NCI-H1436 (cell line): Measurements from ENCODE around the gene EPS15.
"Not testable (repeated sequence)": the region's sequence is repeated elsewhere in the genome, so short reads cannot be mapped to it uniquely, and the experiment has no call there.

ENCODE experiments used
- DNase-seq: peaks from one replicate; lab custom pipeline; 2025; lab: John Stamatoyannopoulos, UW

Gene EPS15

DNA sequence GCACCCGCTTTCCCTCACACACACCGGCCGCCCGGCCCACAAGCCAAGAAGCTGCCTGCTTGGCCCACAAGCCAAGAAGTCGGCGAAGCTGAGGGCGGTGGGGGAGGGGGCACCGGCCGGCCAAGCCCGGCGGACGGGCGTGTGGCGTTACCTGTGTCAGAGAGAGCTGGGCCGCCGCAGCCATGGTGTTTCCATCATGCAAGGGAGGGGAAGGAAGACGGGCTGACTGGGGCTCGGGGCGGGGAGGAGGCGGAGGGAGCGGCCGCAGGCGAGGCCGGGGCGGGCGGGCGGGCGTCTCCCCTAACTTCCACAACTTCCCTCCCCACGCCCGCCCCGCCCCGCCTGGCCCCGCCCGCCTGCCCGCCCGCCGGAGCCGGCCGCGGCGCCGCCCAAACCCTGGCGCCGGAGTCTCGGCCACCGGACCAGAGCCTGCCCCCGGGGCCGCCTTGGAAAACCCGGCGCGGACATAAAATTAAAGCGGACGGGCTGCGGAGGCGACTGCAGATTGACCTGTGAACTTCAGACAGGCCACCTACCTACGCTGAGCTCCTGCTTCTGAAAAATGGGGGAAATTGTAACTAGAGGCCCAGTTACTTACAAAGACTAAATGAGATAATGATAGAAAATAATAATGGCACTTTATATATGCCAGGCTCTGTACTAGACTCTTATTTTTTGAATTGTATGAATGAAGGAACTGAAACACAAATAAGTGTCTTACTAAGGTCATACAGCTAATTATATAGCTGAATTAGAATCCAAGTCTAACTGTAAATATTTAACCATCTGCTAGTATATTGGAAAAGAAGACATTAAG lies at the start of gene EPS15:
Gene EPS15, minus strand, starts transcription at position 219 of the 817 bp plus-strand sequence. Its CDS starts 35 bp downstream, at position 184.
- DNase-seq: peak; percentile 78

DNA sequence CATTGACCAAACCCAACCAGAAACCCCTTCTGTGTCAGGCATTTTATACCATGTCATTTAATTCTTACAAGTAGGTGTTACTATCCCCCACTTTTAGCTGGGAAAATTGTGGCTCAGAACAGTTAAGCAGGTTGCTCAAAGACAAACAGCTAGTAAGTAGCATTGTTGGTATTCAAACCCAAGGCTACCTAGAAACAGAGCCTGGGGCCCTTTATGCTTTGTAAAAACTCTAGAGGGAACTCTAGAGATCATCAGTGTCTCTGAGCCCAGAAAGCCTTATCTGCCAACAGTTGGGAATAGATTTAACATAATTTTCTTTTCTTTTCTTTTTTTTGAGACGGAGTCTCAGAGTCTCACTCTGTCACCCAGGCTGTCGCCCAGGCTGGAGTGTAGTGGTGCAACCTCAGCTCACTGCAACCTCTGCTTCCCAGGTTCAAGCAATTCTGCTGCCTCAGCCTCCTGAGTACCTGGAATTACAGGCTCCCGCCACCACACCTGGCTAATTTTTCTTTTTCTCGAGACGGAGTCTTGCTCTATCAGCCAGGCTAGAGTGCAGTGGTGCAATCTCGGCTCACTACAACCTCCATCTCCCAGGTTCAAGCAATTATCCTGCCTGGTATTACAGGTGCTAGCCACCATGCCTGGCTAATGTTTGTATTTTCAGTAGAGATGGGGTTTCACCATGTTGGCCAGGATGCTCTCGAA lies 49.3 kb upstream of the EPS15 start:
- no peak for DNase-seq

DNA sequence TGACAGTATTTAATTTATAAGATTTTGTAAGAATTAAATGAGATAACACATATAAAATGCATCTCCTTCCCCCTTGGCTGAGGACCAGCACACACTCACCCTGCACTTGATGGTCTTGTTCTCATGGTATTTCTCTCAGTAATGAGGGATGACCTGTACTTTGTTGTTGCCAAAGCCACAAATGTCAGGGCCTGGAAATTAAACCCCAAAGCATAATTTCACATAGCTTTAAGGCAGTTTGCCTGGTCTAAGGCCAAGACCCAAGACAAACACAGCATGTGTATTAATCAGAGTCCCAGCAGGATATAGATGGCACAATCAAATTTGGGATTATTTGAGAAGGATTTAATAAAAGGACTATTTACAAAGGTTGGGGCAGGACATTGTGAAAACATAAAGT lies 48.6 kb upstream of the EPS15 start:
- DNase-seq: no peak

DNA sequence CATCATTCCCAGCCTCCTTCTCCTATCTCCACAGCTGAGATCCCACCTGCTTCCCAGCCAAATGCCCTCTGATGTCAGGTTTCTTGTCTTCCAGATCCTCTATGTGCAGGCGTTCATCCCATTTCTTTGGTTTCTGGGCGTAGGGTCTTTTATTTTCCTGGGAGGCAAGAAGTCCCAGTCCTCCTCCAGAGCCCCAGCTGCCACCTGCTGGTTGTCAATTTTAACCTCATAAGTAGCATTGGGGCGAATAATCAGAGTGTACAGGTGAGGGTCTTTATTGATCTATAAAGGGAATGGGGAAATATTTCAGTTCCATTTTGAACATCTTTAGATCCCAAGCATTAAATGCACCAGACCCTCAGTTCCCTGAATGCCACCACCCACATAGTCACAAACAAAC lies 47.2 kb upstream of the EPS15 start:
- DNase-seq: no peak

DNA sequence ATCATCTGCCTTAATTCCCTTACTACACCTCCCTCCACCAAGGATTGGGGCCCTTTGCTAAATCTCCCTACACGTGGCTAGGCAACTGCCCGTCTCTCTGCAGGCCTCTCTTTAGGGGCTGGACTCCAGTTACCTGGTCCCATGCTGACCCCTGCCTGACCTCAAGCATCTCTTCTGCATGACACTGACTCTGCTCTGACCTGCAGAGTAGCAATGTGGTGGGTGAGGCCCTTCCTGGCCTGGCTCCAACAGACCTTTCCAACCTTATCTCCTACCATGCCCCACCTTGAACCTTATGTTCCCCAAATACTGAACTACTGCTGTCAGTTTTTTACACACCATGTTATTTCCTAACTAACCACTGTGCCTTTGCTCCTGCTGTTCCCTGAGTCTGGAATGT lies 45.9 kb upstream of the EPS15 start:
- DNase-seq: no peak

DNA sequence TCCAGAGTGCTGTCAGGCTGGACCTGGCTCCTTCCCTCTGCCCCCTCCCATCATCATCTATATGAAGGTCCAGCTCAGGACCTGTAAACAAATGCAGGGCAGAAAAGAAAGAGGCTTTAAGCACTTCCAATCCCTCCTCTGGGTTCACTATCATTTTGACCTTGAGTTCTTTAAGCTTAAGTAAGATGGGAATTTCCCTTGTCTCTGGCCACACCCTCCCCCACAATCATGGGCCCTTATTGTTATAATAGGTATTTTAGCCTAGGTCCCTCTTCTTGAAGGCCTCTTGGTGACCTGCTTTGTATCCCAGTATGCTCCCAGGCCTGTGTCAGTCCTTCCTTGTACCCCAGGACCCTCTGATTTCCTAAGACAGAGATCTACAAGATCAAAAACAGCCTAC lies 45.1 kb upstream of the EPS15 start:
- DNase-seq: no peak

DNA sequence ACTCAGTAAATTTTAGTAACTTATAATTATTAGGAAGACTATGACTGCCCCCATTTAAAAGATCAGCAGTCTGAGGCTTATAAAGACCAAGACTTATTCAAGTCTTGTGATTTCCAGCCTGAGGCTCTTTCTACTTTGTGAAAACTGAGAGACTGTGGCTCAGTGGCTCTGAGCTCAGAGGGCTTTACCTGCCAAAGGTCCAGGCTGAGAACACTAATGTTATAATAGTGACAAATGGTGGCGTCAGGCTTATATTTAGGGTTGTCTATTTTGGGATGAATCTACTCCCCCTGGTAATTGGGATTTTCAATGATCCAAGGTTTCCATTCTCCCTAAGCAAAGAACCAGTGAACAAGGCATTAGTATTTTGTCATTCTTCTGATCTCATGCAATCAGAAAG lies 42.6 kb upstream of the EPS15 start:
- DNase-seq: no peak

DNA sequence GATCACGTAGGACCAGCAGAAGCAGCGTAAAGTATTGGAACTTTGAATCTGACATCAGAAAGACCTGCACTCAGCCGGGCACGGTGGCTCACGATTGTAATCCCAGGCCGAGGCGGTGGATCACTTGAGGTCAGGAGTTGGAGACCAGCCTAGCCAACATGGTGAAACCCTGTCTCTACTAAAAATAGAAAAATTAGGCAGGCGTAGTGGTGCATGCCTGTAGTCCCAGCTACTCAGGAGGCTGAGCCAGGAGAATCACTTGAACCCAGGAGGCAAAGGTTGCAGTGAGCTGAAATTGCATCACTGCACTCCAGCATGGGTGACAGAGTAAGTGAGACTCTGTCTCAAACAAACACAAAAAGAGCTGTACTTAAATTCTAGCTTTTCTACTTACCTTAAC lies 41.8 kb upstream of the EPS15 start:
- not testable (repeated sequence) for DNase-seq

DNA sequence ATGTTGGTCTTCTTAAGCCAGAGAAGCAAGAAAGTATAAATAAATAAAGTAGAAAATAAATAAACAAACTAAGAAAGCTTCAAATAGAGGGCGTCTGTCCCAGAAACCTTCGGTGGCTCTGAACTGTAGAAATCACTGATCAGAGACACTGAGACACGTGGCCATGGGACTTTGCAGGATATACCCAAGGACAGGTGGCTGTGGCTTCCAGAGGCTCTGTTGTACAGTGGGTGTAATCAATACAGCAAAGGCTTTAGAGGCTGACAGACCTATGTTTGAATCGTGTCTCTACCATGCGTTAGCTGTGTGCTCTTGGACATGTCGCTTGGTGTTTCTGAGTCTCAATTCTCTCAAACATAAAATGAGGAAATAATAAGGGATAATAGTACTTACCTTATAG lies 41.0 kb upstream of the EPS15 start:
- no peak for DNase-seq

DNA sequence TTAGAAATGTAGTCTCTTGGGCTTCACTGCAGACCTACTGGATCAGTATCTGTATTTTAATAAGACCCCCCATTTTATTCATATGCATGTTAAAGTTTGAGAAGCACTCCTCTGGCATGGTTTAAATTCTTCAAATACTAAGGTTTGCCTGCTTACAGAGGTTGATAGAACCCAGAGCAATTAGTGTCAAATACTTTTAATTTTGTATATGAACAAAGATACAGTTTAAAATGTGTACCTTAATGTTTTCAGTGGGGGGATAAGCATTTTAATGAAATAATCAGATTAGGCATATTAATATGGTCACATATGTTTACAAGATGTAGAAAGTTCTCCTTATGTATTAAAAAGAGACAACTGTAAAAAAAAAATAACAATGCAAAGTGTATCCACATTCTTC lies 40.4 kb upstream of the EPS15 start:
- no peak for DNase-seq

DNA sequence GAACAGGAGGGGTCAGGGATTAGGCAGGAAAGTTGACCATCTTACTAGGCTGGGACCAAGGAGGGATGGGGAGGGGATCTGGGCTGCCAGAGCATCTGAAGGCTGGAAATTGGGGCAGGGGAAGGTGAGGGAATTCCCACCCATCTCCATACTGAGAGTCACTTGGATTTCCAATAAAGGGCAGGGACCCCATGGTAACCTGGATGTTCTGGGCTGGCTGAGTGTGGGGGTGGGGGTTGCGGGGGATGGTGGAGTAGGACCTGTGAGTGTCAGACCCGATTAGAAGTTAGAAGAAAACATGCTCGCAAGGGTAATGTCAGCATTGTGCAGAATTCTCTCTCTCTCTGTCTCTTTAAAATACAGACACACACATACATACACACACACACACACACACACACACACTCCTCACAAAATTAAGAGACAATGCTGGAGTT lies 40.0 kb upstream of the EPS15 start:
- DNase-seq: no peak

DNA sequence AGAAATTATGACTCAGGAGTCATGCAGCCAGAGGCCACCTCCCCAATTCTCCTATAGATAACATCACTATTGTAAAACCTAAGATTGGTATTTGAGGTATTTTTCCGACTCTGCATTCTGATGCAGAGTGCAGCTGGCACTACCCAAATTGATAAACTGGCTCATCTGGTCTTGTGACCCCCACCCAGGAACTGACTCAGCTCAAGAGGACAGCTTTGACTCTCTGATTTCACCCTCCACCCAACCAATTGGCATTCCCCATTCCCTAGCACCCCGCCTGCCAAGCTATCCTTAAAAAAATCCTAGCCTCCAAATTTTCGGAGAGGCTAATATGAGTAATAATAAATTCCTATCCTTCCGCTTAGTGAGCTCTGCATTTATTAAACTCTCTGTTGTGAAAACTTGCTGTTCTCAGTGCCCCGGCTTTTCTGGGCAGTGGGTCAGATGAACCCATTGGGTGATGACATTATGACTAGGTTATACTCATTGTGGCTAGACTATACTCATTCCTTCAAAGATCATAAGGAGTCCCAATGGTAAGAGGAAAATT lies 39.4 kb upstream of the EPS15 start:
- no peak for DNase-seq

DNA sequence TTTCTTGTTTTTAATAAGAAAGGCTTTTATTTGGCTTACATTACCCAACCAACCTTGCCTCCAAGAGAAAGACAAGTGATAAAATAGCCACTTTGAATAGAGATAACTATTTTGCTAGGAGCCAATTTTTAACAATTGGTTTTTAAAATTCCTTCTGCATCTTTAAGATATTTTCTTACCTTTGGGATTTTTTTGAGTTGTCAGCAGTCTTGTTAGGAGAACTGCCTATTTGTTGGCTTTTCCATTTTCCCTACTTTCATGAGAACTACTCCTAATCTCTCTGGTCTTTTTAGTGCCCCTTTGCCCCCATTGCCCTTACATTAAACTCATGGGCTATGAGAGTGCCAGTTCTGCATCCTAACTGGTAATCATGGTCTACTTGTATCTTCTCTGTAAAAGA lies 38.1 kb upstream of the EPS15 start:
- no peak for DNase-seq

DNA sequence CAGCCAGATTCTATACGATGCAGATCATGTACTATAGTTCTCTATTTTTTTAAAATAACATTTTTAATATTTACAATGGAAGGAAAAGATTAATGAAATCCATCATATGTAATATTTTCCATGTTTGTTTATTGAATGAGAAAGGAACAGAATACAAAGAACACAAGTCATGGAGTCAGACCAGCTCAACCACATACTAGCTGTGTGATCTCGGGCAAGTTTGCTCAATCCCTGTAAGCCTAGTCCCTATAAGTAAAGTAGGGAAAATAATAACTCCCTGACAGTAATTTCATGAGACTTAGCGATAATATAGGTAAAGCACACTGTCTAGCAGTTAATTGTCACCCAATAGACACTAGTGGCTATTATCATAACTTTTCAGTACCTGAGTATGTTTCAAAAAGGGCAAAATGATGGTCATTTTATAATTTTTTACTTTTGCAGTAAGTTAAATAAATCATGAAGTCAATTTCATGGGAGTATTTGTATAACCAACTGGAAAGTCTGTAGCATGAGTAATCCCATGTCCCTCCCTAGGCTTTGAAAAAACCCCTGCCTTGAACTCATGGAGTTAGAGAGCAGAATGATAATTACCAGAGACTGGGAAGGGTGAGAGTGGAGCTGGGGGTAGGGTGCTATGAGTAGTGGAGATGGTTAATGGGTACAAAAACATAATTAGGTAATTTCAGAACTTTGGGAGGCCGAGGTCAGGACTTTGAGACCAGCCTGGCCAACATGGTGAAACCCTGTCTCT lies 37.0 kb upstream of the EPS15 start:
- no peak for DNase-seq

DNA sequence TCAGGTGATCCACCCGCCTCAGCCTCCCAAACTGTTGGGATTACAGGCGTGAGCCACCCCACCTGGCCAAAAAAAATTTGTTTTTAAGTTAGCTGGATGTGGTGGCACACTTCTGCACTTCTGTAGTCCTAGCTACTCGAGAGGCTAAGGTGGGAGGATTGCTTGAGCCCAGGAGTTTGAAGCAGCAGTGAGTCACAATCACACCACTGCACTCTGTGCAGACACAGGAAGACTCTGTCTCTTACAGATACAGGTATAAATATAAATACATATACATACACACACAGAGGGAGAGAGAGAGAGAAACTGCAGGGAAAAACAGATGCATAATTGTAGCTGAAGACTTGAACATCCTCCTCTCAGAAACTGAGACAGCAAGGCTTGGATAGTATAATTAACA lies 34.8 kb upstream of the EPS15 start:
- no peak for DNase-seq

DNA sequence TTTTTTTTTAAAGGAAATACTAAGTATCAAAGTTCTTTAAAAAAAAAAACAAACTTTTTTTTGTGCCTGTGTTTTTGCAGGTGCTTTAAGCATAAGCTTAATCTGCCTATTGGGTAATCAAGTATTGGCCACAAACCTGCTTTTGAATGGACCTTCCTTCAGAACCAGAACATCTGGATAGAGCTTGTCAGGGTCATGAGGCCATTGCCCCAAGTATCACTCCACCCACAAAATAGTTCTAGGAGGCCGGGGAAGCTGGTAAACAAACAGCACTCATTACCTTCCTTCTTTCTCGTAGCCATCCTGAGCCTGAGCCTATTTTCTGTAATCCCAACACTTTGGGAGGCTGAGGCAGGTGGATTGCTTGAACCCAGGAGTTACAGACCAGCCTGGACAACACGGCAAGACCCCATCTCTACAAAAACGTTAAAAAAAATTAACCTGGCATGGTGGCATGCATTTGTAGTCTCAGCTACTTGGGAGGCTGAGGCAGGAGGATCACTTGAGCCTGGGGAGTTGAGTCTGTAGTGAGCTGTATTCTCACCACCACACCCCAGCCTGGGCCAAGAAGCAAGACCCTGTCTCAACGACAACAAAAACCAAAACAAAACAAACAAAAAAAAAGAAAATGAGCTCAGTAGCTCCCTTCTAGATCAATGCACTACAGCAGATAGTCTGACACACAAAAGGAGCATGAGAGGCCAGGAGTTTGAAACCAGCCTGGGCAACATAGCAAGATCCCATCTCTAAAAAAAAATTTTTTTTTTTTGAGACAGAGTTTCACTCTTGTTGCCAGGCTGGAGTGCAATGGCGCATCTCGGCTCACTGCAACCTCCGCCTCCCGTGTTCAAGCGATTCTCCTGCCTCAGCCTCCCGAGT lies 34.1 kb upstream of the EPS15 start:
- DNase-seq: no peak

DNA sequence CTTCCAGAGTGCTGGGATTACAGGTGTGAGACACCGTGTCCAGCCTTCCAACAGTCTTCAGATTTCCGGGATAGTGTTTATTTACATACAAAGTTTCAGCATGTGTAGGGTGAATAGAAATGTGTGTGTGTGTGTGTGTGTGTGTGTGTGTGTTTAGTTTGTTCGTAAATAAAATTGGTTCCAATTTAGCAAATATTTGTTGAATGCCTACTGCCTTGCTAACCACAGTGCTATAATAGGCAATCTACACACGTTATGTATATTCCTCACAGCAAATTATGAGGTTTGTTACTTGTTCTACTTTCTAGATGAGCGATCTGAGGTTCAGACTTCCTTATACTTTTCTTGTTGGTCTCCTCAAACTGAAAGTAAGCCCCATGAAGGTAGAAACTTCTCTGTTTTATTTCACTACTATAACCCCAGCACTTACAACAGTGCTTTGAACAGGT lies 32.8 kb upstream of the EPS15 start:
- no peak for DNase-seq

DNA sequence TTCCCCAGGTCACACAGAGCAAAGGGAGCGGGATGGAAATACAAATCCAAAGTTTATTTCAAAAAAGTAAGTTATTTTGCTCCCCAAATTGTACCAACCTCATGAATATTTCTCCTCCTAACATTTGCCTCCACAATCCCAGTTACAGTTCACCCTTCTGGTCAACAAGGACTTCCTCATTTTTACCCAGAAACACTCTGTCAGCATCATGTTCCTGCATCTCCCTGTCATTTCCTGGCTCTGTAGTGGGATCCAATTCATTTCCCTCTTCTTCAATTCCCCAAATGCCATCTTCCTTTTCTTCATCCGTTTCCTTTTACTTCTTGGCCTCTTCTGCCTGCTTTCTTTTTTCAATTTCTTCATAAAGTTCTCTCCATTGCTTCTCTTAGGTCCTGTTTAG lies 32.0 kb upstream of the EPS15 start:
- DNase-seq: no peak

DNA sequence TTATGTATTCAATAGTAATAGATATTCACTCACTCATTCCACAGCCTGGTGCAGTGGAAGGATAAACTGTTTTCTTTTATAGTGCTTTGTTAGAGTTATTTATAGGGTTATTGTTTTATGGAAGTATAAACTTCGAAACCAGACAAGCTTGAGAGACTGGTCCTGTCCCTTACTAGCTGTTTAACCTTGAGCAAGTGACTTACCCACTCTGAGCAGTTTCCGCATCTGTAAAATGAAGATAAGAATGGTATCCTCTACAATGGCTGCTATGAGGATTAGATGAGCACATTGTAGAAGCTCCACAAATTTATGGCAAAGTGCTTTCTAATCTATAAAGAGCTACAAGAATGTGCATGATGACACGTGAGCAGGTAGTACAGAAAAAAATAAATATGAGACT lies 30.8 kb upstream of the EPS15 start:
- DNase-seq: no peak

DNA sequence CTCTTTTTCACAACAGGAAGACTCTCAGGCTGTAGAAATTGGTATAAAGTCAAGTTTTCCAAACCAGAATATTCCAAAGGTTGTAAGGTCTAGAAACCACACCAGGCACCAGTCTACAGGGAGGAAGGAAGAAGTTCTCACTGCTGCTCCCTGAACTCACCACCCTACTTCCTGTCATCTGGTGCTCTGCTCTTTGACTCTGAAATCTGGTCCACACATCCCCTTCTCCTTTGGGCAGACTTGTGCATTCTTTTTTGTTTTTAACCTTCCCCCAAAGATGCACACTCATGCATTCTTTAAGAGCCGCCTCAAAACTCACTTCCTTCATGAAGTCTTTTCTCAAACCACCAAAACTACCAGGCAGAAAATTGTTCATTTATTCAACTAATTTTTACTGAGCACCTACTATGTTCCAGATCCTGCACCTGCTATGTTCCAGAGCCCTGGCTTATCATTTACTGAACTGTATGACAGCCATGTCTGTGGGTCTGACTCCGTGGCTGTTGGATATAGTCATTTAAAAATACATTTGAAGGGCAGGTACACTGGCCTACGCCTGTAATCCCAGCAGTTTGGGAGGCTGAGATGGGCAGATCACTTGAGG lies 30.1 kb upstream of the EPS15 start:
- no peak for DNase-seq

DNA sequence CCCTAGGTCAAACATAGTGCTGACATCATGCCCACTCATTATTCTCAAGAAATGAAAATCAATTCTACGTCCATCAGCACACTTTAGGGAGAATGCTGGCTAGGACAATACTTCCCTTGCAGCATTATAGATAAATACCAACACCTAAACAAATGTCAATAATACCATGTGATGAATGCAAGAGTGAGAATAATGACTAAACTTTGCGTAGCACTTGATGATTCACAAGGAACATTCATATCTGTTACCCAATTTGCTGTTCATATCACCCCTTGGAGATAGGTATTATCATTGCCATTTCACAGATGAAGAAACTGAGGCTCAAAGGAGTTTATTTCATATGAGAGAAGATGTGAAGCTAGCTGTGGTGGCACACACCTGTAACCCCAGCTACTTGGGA lies 24.8 kb upstream of the EPS15 start:
- DNase-seq: no peak
